Fibroblast of skin of left quadriceps (primary cell): ENCODE data around the gene DPF1.
"Not testable (repeated sequence)": the region's sequence is repeated elsewhere in the genome, so short reads cannot be mapped to it uniquely, and the experiment has no call there.

Source experiments
- DNase-seq, 2 experiments: peaks; one replicate each; pipeline ENCODE4 v3.0.0-alpha.2; 2013; ENCODE audit warnings: low read depth in 2 of 2

Gene DPF1

DNA sequence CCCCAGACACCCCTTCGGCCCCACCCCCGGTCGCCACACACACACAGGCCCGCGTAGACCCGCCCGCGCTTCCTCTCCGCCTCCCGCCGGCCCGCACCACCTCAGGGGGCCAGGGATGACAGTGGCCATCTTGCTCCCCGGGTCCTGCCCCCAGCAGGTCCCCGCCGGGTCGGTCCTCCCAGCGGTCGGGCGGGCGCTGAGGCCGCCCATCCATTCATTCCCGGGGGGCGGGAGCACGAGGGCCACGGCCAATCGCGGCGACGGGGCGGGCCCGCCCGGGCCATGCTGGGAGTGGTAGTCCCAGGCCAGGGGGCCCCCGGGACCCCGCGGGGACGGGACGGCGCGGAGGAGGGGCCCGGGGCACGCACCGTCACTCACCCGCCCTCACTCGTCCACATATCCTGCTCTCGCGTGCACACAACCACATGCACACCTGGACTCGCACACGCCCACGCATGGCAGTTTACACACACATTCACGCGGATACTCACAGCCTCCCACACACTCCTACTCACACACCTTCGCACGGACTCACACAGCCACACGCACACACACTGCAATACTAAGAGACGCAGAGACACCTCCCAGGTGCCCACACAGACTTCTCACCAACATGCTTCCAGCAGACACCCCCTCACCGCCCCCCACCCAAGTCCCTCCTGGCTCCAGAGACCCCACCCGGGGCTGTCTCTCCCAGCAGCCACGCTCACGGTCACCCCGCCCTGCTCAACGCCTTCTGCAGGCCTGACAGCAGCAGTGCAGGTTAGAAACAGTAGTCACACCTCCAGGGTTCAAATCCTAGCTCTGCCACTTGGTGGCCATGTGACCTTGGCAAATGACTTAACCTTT is at the start of gene DPF1:
DPF1 (minus strand) TSS at position 209 of the 849 bp plus-strand sequence; CDS start at position 129, 80 bp downstream.
- no peak for DNase-seq

GRCh38 chr19:38273499-38273898 is 49.5 kb upstream of the DPF1 start:
- no peak for DNase-seq

DNA sequence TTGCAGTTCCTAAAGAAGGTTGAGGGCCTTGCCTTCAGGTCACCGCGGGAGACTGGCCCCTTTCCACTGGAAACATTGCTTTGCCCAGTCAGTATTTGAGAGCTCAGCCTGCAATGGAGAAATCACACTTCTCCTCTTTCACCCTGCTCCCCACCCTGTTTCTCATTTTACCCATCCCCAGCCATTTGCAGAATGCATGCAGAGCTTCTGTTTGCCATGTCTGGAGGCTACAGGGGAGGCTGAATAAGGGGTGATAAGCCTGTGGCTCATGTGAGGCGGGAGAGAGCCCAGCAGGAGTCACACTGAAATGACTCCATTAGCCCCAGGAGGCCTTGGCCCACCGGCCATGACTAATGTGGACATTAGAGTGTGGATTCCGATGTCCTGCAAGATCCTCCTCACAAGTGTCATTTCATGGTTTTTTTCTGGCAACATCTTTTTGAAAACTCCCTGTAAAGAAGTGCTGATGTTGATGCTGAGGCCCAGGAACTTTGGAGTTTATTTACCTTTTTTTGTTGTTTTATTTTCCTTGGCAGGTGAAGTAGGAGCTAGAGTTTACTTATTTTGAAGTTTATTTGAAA is 46.7 kb upstream of the DPF1 start:
- no peak for DNase-seq

DNA sequence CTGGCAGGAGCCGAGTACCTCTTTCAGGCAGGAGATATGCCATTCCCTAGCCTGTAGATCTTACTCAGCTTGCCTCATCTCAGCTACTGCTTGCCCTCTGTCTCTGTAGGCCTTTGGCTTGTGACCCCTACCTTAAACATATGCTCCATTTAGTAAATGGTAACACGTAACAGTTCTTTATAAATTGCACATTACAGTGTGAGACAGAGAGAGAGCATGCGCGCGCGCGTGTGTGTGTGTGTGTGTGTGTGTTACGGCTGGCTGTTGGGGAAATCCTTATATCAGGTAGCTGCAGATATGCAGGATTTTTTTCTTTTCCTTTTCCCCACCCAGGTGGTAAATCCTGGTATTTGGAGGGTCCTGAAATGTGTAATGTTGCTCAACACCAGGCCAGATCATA is 44.5 kb upstream of the DPF1 start:
- no peak for DNase-seq

GRCh38 chr19:38267761-38268483 is 43.9 kb upstream of the DPF1 start:
- DNase-seq, result no peak

DNA sequence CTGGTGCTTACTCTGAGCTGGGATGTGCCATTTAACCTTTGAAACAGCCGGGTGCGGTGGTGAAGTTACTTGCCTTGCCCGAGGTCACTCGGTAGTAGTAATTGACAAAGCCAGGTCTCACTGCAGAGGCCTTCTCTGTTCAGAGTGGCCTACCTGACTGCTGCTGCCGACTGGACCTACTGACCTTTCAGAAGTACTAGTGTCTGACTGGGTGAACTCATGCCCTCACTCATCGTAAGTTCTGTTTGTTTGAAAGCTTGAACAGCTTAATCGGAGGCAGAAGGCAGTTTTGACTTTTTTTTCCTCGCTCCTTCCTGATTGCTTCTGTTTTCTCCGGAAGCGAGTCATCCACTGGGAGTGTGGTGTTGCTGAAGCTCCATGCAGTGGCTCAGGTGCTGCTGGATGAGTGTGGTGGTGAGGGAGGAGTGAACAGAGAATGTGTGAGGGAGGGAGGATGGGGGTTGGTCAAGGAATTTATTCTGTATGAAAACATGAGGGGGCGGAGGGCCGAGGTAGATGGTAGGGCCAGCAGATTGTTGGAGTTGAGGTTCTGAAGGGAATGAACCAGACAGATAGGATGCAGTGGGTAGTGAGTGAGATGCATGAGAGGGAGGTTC is 43.1 kb upstream of the DPF1 start:
- no peak for DNase-seq

DNA sequence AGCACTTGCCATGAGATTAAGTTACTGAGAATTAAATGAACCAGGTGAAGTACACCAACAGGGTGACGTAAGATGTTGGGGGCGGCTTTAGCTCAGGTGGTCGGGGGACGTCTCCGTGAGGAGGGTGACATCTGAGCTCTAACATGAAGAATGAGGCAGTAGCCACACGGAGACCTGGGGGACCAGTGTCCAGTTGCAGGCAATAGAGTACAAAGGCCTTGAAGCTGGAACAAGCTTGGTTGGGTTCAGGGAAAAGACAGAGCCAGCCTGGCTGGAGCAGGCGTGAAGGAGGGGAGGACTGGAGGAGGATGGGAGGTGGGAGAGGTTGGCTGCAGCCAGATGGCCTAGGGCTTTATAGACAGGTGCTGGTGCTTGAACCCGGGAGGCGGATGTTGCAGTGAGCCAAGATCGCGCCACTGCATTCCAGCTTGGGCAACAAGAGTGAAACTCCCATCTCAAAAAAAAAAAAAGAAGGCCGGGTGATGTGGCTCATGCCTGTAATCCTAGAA is 42.0 kb upstream of the DPF1 start:
- no peak for DNase-seq

GRCh38 chr19:38265213-38265861 is 41.3 kb upstream of the DPF1 start:
- no peak for DNase-seq

DNA sequence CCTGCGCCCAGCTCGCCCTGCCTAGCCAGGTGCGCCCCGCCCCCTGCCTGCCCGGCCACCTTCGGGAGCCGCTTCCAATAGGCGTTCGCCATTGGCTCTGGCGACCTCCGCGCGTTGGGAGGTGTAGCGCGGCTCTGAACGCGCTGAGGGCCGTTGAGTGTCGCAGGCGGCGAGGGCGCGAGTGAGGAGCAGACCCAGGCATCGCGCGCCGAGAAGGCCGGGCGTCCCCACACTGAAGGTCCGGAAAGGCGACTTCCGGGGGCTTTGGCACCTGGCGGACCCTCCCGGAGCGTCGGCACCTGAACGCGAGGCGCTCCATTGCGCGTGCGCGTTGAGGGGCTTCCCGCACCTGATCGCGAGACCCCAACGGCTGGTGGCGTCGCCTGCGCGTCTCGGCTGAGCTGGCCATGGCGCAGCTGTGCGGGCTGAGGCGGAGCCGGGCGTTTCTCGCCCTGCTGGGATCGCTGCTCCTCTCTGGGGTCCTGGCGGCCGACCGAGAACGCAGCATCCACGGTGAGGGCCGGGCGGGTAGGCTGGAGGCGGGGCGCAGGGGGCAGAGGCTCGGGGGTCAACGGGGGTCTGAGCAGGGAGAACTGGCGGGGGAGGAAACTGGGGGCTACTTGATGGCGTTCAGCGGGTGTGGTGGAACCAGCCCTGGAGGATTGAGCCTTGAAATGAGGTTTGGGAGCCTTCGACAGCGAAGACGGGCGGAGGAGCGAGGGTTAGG is 40.6 kb upstream of the DPF1 start, which contains the start of gene SPINT2:
SPINT2 (plus strand) TSS at position 88 of the 727 bp plus-strand sequence; CDS start at position 408, 320 bp downstream.
- DNase-seq, result no peak

GRCh38 chr19:38263689-38264485 is 39.9 kb upstream of the DPF1 start:
- peak in 1 of 2 experiments; percentile 31 for DNase-seq

DNA sequence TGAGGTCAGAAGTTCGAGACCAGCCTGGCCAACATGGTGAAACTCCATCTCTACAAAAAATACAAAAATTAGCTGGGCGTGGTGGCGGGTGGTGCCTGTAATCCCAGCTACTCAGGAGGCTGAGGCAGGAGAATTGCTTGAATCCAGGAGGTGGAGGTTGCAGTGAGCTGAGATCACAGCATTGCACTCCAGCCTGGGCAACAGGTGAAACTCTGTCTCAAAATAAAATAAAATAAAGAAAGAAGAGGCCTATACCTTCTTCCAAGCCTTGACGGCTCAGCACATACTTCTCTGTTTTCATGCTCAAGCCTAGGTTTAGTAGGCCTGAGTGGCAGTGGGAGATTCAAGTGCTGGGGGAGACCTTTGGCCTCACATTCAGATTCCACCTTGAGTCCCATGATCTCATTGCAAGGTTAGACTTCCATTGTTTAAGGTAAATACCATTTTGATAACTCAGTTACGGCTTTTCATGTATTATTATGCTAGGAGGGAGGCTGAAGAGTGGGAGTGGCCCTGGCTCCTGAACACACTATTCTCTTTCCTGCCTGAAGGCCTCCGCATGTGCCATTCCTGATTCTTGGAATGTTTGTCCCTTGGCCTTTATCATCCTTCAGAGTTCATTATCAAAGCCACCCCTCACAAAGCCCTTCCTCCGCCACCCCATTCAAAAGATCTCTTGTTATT is 38.7 kb upstream of the DPF1 start:
- no peak for DNase-seq

- not testable (repeated sequence) for DNase-seq
Measured at GRCh38 chr19:38261942-38262341, 37.9 kb upstream of the DPF1 start.

DNA sequence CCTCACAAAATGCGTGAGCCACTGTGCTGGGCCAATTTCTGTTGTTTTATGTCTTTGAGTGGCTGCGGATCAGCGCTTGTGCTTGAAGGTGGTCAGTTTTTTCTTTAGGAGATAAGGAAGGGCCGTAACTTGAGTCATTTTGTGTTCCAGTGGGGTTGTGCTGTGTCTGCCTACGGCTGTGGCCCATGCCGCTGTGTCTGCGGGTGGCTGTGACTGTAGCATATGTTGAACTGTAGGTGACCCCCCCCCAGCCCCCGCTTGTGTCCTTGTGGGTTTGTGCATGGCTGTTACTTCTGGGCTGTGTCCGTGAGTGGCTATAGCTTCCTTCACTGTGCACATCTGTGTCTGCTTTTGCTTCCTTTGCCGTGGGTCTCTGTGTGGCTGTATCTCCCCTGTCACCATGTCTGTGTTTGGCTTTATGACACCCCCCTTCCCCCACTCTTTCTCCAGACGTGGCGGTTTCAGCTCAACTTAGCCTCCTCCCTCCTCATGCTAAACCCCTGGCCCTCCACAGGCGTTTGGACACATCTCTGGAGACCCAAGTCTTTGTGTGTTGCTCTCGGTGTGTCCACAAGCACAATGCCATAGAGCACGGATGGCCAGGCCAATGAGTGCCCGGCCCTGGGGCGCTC is 31.5 kb upstream of the DPF1 start:
- no peak for DNase-seq

- no peak for DNase-seq
Measured at GRCh38 chr19:38253788-38254187, 29.8 kb upstream of the DPF1 start.

GRCh38 chr19:38252941-38253691 is 29.1 kb upstream of the DPF1 start:
- DNase-seq, result no peak

GRCh38 chr19:38252385-38252784 is 28.4 kb upstream of the DPF1 start:
- no peak for DNase-seq

DNA sequence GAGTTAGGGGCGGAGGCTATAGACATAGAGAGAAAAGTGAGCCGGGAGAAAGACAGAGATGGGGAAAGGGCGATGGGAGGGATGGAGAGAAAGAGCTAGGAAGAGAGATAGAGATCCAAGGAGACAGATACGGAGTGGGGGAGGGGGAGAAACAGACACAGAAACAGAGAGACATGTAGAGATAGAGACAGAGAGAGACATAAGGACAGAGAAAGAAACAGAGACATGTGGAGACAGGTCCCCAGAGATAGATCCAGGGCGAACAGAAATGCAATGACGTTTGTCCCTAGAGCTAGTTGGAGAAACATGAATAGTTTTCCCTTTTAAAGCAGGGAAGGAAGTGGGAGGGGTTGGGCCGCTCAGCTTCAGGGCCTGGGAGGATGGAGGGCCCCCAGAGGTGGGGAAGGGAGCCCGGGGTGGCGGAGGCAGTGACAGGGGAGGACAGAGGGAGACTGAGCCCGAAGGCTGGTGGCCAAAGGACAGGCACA is 27.6 kb upstream of the DPF1 start:
- no peak for DNase-seq
